ENCODE data around the gene RUNX1. TPM values are rescaled to one million over a fixed set of nuclear protein-coding genes. Genes with fewer than 3 reads are reported as not detected.

Gene RUNX1
- total and polyA plus RNA-seq, 10 of the 15 experiments (the other 5 are each of a cell fraction or from before 2014, with no cell fraction given): 0.90 to 15.2 (median 4.1) TPM

DNA sequence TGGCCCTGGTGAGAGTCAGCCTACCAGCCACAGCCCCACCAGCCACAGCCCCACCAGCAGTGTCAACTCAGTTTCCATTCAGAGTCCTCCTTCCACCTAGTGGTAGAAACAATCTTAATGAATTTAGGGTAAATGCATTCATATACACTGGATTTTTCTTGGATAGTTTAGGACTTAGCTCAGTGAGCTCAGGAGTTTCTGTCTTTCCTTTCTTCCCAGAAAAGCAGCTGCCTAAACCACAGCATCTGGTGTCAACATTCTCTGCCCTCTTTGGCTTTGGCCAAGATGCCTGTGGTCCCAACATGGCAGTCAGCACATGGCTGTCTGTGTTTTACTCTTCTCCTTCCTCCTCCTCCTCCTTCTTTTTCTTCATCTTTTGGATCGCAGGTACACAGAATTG is 286.3 kb downstream of the RUNX1 start:
- POLR2A ChIA-PET: no interaction called here

More for the DNA sequence above, 286.3 kb downstream of the RUNX1 start:
- DNase-seq (ENCODE audit: low read depth, low spot score): no peak
- BruUV-seq (replicated peaks): no TSS peak
- RAD21 ChIA-PET (ENCODE audit: unreplicated experiment): no interaction called here
- H3K27ac ChIP-seq (ENCODE audit: control insufficient read depth, insufficient read depth): no peak overlapping the region
- no peak overlapping the region for H2AFZ ChIP-seq (ENCODE audit: control insufficient read depth, low read depth, low read length)
- H3K9ac ChIP-seq (ENCODE audit: control insufficient read depth, insufficient read depth, low read length): no peak overlapping the region
- TF ChIP-seq, protein P1, sequence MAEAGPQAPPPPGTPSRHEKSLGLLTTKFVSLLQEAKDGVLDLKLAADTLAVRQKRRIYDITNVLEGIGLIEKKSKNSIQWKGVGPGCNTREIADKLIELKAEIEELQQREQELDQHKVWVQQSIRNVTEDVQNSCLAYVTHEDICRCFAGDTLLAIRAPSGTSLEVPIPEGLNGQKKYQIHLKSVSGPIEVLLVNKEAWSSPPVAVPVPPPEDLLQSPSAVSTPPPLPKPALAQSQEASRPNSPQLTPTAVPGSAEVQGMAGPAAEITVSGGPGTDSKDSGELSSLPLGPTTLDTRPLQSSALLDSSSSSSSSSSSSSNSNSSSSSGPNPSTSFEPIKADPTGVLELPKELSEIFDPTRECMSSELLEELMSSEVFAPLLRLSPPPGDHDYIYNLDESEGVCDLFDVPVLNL (IDR thresholded peaks at IDR 0.05; ENCODE audit: low read depth, low read length): no peak
- TF ChIP-seq, protein P2, sequence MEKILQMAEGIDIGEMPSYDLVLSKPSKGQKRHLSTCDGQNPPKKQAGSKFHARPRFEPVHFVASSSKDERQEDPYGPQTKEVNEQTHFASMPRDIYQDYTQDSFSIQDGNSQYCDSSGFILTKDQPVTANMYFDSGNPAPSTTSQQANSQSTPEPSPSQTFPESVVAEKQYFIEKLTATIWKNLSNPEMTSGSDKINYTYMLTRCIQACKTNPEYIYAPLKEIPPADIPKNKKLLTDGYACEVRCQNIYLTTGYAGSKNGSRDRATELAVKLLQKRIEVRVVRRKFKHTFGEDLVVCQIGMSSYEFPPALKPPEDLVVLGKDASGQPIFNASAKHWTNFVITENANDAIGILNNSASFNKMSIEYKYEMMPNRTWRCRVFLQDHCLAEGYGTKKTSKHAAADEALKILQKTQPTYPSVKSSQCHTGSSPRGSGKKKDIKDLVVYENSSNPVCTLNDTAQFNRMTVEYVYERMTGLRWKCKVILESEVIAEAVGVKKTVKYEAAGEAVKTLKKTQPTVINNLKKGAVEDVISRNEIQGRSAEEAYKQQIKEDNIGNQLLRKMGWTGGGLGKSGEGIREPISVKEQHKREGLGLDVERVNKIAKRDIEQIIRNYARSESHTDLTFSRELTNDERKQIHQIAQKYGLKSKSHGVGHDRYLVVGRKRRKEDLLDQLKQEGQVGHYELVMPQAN (conservative IDR thresholded peaks at IDR 0.05): no peak
- no peak for TF ChIP-seq NFIC (IDR thresholded peaks at IDR 0.05; ENCODE audit: low read depth, low read length)
- TF ChIP-seq ETV6 (conservative IDR thresholded peaks at IDR 0.05 in 1 of 2, IDR thresholded peaks at IDR 0.05 in 1 of 2; ENCODE audit: borderline replicate concordance in 1 of 2, low read depth in 1 of 2): no peak
- no peak for TF ChIP-seq EED (IDR thresholded peaks at IDR 0.05; ENCODE audit: low read depth)
- no peak for TF ChIP-seq CBFB (IDR thresholded peaks at IDR 0.05; ENCODE audit: low read depth)
- TF ChIP-seq EZH2 (IDR thresholded peaks at IDR 0.05; ENCODE audit: borderline replicate concordance, control insufficient read depth, low read depth, low read length): no peak
- in situ Hi-C loops (cut with MboI) (no loop called here), intact Hi-C loops (cut with micrococcal nuclease; ENCODE audit: unreplicated experiment) (no loop called here)
- H3K4me3 ChIP-seq: no peak overlapping the region
- FAIRE-seq: no peak
- SMC1A ChIA-PET (ENCODE audit: uncharacterized antibody, unreplicated experiment): no interaction called here
- 100% methylated on average over 1 of the region's 1 CpG for WGBS (ENCODE audit: insufficient coverage, insufficient replicate concordance, low lambda C conversion rate, missing lambda C conversion rate)
- no peaks in the 10 kb centered on the region for H3K4me1 ChIP-seq (ENCODE audit: control insufficient read depth, insufficient read depth, low read length)
- no peak for ATAC-seq
- 0 out of 4 replicates have a peak, but pooled peaks cover 0 to 2% of the 10 kb centered on the region in 2 experiments for H3K27me3 ChIP-seq (replicated peaks in 1 of 2; ENCODE audit: control insufficient read depth in 2 of 2, insufficient read depth in 2 of 2, low read length in 1 of 2)
- H3K36me3 ChIP-seq (ENCODE audit: control insufficient read depth in 2 of 2, insufficient read depth in 2 of 2, low read length in 1 of 2): no peaks in the 10 kb centered on the region
- no peak overlapping the region for H3K4me2 ChIP-seq (ENCODE audit: control insufficient read depth, insufficient read depth)
- H4K20me1 ChIP-seq (ENCODE audit: control insufficient read depth, insufficient read depth): no peaks in the 10 kb centered on the region
- no peaks in the 10 kb centered on the region for H3K79me2 ChIP-seq (ENCODE audit: control insufficient read depth, insufficient read depth, low read length)
- H3K9me3 ChIP-seq (replicated peaks; ENCODE audit: control insufficient read depth, insufficient read depth, low read length): no peaks in the 10 kb centered on the region; the same call in 2 of the 3 replicates
- CTCF ChIA-PET: interaction anchor here (2.9 kb wide), 1 partner anchor 17 kb away, joined by 14 read pairs; no protein-coding TSS in a partner anchor

Data from GM12878 (cell line).